HG03460 (cell line): ENCODE results near the gene MYL6.
"Not testable (repeated sequence)": the region's sequence is repeated elsewhere in the genome, so short reads cannot be mapped to it uniquely, and the experiment has no call there.

Source experiments
- ATAC-seq: cut with Tn5 transposase; IDR thresholded peaks from one replicate; pipeline ENCODE4 v1.9.1; 2021; ENCODE audit not compliant: unreplicated experiment

Gene MYL6

DNA sequence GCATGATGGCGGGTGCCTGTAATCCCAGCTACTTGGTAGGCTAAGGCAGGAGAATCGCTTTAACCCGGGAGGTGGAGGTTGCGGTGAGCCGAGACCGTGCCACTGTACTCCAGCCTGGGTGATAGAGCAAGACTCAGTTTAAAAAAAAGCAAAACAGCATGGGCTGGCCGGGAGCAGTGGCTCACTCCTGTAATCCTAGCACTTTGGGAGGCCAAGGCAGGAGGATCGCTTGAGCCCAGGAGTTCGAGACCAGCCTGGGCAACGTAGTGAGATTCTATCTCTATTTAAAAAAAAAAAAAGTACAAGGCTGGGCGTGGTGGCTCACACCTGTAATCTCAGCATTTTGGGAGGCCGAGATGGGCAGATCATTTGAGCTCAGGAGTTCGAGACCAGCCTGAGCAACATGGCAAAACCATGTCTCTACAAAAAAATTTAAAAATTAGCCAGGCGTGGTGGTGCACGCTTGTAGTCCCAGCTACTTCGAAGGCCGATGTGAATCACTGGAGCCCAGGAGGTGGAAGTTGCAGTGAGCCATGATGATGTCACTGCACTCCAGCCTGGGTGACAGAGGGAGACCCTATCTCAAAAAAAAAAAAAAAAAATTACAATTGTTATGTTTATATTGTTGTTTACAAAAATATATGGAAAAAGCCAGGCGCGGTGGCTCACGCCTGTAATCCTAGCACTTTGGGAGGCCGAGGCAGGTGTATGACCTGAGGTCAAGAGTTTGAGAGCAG, 1.5 kb upstream of the MYL6 start:
- not testable (repeated sequence) for ATAC-seq

DNA sequence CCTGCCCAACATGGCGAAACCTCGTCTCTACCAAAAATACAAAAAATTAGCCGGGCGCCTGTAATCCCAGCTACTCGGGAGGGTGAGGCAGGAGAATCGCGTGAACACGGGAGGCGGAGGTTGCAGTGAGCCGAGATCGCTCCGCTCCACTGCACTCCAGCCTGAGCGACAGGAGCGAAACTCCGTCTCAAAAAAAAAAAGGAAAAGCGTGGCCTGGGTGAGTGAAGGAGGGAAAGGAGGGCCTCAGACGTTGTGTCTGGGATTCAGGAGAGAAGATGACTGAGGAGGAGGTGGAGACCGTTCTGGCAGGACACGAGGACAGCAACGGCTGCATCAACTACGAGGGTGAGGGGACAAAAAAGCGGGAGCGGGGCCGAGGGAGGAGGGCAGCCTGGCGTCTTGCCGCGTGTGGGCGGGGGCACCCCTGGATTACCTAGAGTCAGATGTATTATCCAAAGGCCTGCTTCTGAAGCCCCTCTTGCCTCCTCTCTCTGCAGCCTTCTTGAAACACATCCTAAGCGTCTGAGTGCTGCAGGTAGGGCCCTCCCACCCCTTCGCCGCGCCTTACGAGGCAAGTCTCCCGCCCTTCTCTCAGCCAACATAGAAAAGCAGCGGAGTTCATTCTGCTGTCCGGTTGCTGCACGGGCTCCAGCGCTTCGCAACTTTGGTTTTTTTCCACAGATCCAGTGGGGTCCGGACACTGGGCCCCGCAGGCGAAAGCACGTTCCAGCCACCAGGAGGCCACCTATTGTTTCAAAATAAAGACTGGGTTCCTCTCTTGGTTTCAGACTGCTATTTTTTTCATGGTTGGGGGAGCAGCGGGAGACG, 744 bp upstream of the MYL6 start:
- peak; percentile 45 for ATAC-seq

GRCh38 chr12:56158926-56159461, 835 bp downstream of the MYL6 start:
- no peak for ATAC-seq

GRCh38 chr12:56159482-56160192, 1.5 kb downstream of the MYL6 start:
- no peak for ATAC-seq

DNA sequence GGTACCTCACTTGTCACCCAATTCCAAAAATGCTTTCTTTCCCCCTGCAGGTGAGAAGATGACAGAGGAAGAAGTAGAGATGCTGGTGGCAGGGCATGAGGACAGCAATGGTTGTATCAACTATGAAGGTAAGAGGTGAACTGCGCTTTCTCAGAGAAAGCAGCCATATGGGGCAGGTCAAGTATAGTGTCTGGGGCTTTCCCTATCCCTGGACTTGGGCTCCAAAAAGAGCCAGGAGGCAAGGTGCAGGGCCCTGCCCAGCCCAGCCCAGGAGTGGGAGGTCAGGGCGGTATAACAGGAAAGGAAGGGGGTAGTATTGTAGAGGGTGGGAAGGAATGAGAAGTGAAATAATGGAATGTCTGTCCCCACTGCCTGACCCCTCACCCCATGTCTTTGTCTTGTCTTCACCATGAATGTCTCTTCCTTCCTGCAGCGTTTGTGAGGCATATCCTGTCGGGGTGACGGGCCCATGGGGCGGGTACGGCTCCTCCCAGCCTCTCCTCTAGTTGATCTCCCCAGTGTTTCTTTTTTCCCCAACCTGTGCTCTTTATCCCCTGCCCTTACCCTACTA, 2.1 kb downstream of the MYL6 start:
- no peak for ATAC-seq

GRCh38 chr12:56160894-56161689, 2.9 kb downstream of the MYL6 start:
- ATAC-seq, result no peak

GRCh38 chr12:56161690-56162351, 3.7 kb downstream of the MYL6 start:
- no peak for ATAC-seq

DNA sequence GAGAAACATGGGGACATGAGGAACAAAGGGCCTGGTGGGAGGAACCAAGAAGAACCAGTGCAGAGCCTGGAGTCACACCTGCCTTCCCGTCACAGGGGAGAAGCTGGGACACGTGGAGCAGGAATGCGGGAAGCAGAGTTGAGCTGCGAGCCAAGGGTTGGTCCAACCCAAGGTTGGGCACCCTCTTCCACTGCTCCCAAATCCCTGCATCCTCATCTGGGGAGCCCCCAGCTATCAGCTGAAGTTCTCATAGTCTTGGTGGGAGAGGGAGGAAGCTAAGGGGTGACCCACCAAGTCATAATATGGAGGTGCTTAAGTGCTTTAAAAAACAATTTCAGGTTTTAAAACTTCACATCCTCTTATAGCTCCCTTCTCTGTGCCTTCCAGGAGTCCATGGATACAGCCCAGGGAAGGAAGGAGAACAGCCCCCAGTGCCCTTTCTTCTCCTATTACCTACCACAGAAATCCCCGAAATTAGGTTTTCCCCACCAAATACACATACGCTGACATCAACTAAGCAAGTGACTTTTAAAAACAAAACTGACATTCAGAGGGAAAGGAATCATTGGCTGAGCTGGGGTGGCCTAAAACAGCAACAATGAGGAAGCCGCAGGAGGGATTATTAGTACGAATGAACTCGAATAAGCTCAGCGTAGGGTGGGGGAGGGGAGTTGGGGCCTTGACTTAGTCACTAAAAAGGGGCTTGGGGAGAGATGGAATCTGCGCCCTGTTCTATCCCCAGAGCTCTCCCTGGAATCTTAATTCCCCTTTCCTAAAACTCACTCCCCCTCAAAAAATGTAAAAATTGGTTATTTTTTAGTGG, 4.5 kb downstream of the MYL6 start:
- no peak for ATAC-seq

GRCh38 chr12:56163533-56164344, 5.6 kb downstream of the MYL6 start:
- no peak for ATAC-seq

DNA sequence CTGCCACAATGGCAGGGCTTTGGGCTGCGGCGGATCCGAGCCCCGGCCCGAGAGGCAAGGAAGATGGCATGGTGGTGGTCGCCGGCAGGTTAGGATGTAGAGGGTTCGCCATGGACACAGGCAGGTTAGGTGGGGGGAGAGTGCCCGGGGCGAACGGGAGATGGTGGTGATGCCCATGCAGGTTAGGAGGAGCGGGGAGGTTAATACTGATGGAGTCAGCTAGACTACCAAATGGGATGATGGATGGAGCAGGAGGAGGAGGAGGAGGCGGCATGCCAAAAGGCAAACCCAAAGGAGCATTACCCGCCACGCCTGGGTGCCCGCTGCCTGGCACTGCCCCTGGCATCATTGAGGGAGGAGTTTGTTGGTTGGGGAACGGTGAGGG, 6.2 kb downstream of the MYL6 start:
- no peak for ATAC-seq

- no peak for ATAC-seq
Observed at GRCh38 chr12:56165369-56165768, 7.2 kb downstream of the MYL6 start.

DNA sequence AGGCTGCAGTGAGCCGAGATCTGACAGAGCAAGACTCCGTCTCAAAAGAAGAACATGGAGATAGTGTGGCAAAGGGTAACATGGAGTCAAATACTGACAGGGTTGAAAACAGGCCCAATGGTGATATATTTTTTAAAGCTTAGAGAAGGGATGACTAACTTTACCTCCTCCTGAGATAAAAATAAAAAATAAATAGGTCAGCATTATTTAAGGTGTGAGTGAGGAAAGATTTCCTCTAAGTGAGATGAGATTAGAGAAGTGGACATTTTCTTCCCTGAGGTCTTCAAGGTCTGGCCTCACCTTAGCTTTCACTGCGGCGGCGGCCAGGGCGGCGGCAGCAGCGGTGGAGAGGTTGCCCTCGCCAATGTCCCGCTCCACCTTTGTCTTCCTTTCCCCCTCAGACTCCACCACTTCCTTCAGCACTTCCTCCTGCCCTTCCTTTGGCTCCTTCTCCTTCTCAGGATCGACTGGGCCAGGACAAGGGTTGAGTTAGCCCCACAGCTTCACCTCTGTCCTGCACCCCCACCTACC, 11.1 kb downstream of the MYL6 start:
- no peak for ATAC-seq

DNA sequence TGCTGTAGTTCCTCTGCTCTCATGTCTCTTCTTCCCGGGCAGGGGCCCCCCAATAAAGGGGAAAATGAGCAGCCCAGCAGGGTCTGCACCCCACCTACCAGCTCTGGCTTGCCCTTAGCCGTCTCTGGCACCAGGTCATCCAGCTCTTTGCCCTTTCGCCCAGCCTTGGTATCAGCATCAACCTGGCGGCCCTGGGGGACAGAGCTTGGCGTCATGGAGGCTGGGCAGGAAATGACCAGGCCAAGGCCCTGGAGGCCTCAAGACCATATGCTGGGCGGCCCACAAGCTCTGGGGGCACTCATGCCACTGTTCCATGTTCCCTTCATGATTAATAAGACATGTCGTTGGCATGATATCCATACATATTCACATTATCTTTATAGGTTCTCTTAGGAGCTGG, 14.7 kb downstream of the MYL6 start:
- no peak for ATAC-seq

DNA sequence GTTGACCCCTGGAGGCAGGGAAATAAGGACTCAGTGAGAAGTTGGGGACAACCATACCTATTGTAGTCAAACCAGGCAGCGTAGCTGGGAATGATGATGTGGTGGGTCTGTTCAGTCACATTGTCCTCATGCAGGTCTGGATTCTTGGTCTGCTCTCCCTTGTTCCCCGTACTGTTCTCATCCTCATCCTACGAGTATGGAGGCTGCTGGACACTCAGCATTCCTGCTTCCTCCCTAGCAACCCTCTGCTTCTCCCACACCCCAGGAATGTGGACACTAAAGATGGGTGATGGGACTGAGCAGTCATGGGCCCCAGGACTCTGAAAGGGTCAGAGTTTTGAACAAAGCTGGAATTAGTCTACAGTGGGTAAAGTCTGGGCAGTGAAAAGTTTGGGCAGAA, 20.2 kb downstream of the MYL6 start:
- no peak for ATAC-seq

DNA sequence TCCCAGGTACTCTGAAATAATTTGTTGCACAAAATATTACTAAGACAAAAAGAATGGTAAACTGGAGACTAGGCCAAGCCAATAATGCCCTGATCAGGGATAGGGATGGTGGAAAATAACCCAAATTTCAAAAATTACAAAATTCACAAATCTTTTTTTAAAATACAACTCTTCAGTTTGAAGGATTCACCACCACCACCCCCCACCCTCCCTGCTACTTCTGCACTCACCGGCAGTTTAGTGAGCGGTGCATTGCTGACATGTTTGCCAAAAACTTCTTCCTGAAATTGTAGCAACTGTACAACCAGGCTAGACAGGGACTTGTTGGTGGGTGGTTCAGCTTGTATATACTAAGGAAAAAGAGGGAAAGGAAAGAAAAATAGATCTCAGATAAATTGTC, 28.8 kb downstream of the MYL6 start:
- ATAC-seq, result no peak

GRCh38 chr12:56188131-56188777, 30.1 kb downstream of the MYL6 start:
- ATAC-seq, result no peak

DNA sequence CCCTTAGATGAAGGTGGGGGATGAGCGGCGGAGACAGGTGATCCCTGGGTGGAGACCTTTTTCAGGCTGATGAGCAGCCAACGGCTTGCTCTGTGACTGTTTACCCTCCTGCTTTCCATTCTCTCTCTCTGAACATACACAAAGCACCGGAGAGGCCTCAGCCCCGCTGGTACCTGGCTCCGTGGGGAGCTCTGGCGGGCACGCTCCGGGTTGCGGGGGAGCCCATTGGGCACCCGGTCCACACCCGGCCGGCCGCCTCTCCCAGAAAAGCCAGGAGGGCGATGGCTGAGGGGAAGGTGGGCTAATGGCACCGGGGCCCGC, 30.6 kb downstream of the MYL6 start:
- no peak for ATAC-seq
